SU-DHL-6 (cell line): ENCODE data around the gene APOBEC3G.

Experiments
- H2AFZ ChIP-seq: fragments of 200-600 bp; sonication (generic); 2 replicates; pipeline ENCODE4 v1.6.1; 2014; ENCODE audit warnings: low read depth, mild to moderate bottlenecking, moderate library complexity, mixed read lengths, antibody characterized with exemption, low read length; ENCODE audit not compliant: severe bottlenecking
- H3F3A ChIP-seq: fragments of 200-600 bp; shearing (Covaris generic); 2 replicates; pipeline ENCODE4 v1.6.0; 2016; ENCODE audit warnings: antibody characterized with exemption, mild to moderate bottlenecking; ENCODE audit not compliant: insufficient read depth
- H3K27ac ChIP-seq: fragments of 200-600 bp; sonication (generic); 2 replicates; pipeline ENCODE4 v1.5.1; 2016; ENCODE audit warnings: low read depth, mild to moderate bottlenecking, low read length, moderate library complexity, mixed read lengths
- H3K27me3 ChIP-seq: fragments of 200-600 bp; sonication (generic), shearing (Covaris generic); 2 replicates; pipeline ENCODE4 v1.6.0; 2014; ENCODE audit warnings: mild to moderate bottlenecking, low read length
- H3K36me3 ChIP-seq: fragments of 200-600 bp; sonication (generic); 2 replicates; pipeline ENCODE4 v1.6.1; 2014; ENCODE audit warnings: mild to moderate bottlenecking, low read length, mixed read lengths
- H3K4me2 ChIP-seq: fragments of 300-600, 200-600 bp; shearing (Covaris generic), sonication (generic); 2 replicates; pipeline ENCODE4 v1.6.0; 2014; ENCODE audit warnings: low read length, low read depth, mild to moderate bottlenecking; ENCODE audit not compliant: poor library complexity, severe bottlenecking
- H3K4me3 ChIP-seq: fragments of 200-600 bp; sonication (generic); 2 replicates; pipeline ENCODE4 v1.5.1; 2014; ENCODE audit warnings: antibody characterized with exemption, low read length, mild to moderate bottlenecking, mixed read lengths; ENCODE audit not compliant: insufficient read depth, poor library complexity, severe bottlenecking
- H3K79me2 ChIP-seq: fragments of 200-600 bp; sonication (generic); 2 replicates; pipeline ENCODE4 v1.6.1; 2014; ENCODE audit warnings: mild to moderate bottlenecking, low read length, moderate library complexity; ENCODE audit not compliant: insufficient read depth
- H3K9ac ChIP-seq: fragments of 200-600 bp; sonication (generic); 2 replicates; pipeline ENCODE4 v1.7.0; 2014; ENCODE audit warnings: mild to moderate bottlenecking, low read length
- H3K9me2 ChIP-seq: fragments of 200-600 bp; sonication (generic); replicated peaks from 2 replicates; pipeline ENCODE4 v1.6.1; 2014; ENCODE audit warnings: low read length; ENCODE audit not compliant: insufficient read depth
- H3K9me3 ChIP-seq: fragments of 200-600 bp; sonication (generic); 2 replicates; pipeline ENCODE4 v1.6.1; 2014; ENCODE audit warnings: low read length, mixed read lengths; ENCODE audit not compliant: insufficient read depth
- H4K20me1 ChIP-seq: fragments of 200-600 bp; sonication (generic); 2 replicates; pipeline ENCODE4 v1.6.1; 2014; ENCODE audit warnings: low read depth, mild to moderate bottlenecking, antibody characterized with exemption, low read length, moderate library complexity, mixed read lengths
- CTCF ChIP-seq: fragments of 200-600 bp; sonication (generic); IDR thresholded peaks from one replicate; pipeline ENCODE4 v1.5.1; 2017; ENCODE audit warnings: antibody characterized with exemption, mild to moderate bottlenecking, low read length, moderate library complexity; ENCODE audit not compliant: insufficient read depth, poor library complexity, severe bottlenecking
- EZH2phosphoT487 ChIP-seq: fragments of 200-600 bp; sonication (generic), shearing (Covaris generic); conservative IDR thresholded peaks from 2 replicates; pipeline ENCODE4 v1.6.1; 2018; ENCODE audit warnings: mild to moderate bottlenecking, antibody characterized with exemption, low read length, moderate library complexity, mixed read lengths

The APOBEC3G gene

GRCh38 chr22:39136317-39136716, 59.2 kb downstream of the APOBEC3G start:
- H3K27me3 ChIP-seq: no peaks in the 10 kb centered on the region
- no peaks in the 10 kb centered on the region for H3K9me2 ChIP-seq
- no peaks in the 10 kb centered on the region for H4K20me1 ChIP-seq
- no peak overlapping the region for H3K9ac ChIP-seq
- no peaks in the 10 kb centered on the region for H3K9me3 ChIP-seq
- no peak overlapping the region for H3K27ac ChIP-seq
- no peak for TF ChIP-seq CTCF
- TF ChIP-seq EZH2phosphoT487: no peak
- H3K4me2 ChIP-seq: no peak overlapping the region
- H3K79me2 ChIP-seq: no peaks in the 10 kb centered on the region
- H3F3A ChIP-seq: no peaks in the 10 kb centered on the region
- no peaks in the 10 kb centered on the region for H3K36me3 ChIP-seq
- H3K4me3 ChIP-seq: no peak overlapping the region
- H2AFZ ChIP-seq: no peak overlapping the region
